Frontal cortex (tissue), 4 donors: ENCODE results near the gene HMGXB4. TPM values are rescaled to one million over a fixed set of nuclear protein-coding genes. Genes with fewer than 3 reads are reported as not detected.
A peak's percentile ranks its signal among the peaks of the same experiment; 100 is the strongest.
"Not testable (repeated sequence)": the region's sequence is repeated elsewhere in the genome, so short reads cannot be mapped to it uniquely, and the experiment has no call there.

Experiments used
- DNase-seq, 2 donors: peaks; one replicate each; pipeline ENCODE4 v3.0.0; 2012; ENCODE audit warnings: low spot score in 2 of 2
- FAIRE-seq: peaks from 2 replicates; lab custom pipeline; 2012; peaks lifted over from hg19 to GRCh38; lab: Jason Lieb, UNC
- total RNA-seq: library from RNA; depleted of rRNA; stranded (reverse); fragments of >200 nt; gene quantifications from one replicate; pipeline ENCODE4 v1.2.3, GENCODE V29; 2014
- donor health status: control.
- donor health status: control.
- donor health status: control.

The HMGXB4 gene
- 22.0 TPM for total RNA-seq

- peak; percentile 89 for DNase-seq
- no peak for FAIRE-seq
These were observed at the start of gene HMGXB4 for GRCh38 chr22:35257321-35258190. HMGXB4 (plus strand) TSS chr22:35257493; CDS start chr22:35262391, 4,898 bp downstream.

- FAIRE-seq, result no peak
These were observed 49.3 kb upstream of the HMGXB4 start for GRCh38 chr22:35208003-35208402.

DNA sequence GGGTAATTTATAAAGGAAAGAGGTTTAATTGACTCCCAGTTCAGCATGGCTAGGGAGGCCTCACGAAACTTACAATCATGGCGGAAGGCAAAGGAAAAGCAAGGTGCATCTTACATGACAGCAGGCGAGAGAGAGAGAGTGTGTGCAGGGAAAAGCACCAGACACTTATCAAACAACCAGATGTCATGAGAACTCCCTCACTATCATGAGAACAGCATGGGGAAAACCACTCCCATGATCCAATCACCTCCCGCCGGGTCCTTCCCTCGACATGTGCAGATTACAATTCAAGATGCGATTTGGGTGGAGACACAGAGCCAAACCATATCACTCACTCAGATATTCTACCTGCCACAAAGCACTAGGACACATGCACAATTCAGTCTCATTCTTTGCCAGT, 48.1 kb upstream of the HMGXB4 start:
- FAIRE-seq (no peak), DNase-seq (no peak)

More at GRCh38 chr22:35208003-35208402, 49.3 kb upstream of the HMGXB4 start:
- DNase-seq, result no peak

- DNase-seq (no peak), FAIRE-seq (no peak)
These were observed 45.3 kb upstream of the HMGXB4 start for GRCh38 chr22:35212009-35212408.

GRCh38 chr22:35212996-35213395, 44.3 kb upstream of the HMGXB4 start:
- DNase-seq (no peak), FAIRE-seq (no peak)

- FAIRE-seq (no peak), DNase-seq (no peak)
These were observed 42.3 kb upstream of the HMGXB4 start for GRCh38 chr22:35214968-35215367.

DNA sequence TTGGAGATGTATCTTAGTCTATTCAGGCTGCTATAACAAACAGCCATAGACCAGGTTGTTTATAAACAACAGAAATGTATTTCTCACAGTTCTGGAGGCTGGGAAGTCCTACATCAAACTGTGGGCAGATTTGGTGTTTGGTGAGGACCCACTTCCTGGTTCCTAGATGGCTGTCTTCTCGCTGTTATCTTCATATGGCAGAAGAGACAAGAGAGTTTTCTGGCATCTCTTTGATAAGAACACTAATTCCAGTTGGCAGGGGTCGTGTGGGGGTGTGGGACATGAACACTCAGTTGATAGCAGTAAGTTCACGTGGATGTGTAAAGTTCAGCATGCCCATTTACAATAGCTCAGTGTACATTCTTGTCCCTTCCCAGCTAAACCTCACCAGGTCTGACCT, 41.3 kb upstream of the HMGXB4 start:
- DNase-seq (no peak), FAIRE-seq (no peak)

DNA sequence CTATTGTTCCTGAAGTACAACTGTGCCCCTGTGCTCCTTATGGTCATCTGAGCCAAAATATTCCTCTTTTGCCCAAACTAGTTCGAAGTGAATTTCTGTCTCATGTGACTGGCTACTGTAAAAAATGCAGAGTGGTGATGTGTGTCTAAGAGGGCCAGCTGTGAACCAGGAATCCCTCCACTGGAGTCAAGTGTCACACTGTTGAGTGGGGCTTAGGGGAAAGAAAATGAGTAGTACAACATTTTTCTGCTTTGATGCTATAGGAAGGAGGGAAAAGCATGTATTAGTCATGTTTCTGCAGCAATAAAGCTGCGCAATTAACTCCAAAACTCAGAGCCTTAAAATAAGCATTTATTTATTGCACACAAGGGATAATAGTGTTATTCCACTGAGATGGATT, 39.8 kb upstream of the HMGXB4 start:
- DNase-seq (no peak), FAIRE-seq (no peak)

- DNase-seq (no peak), FAIRE-seq (no peak)
These were observed 39.2 kb upstream of the HMGXB4 start for GRCh38 chr22:35218079-35218478.

- peak in 1 of 2 donors; percentile 13 for DNase-seq
- FAIRE-seq, result no peak
These were observed 38.3 kb upstream of the HMGXB4 start for GRCh38 chr22:35219012-35219411.

- no peak for FAIRE-seq
These were observed 37.1 kb upstream of the HMGXB4 start for GRCh38 chr22:35220221-35220620.

DNA sequence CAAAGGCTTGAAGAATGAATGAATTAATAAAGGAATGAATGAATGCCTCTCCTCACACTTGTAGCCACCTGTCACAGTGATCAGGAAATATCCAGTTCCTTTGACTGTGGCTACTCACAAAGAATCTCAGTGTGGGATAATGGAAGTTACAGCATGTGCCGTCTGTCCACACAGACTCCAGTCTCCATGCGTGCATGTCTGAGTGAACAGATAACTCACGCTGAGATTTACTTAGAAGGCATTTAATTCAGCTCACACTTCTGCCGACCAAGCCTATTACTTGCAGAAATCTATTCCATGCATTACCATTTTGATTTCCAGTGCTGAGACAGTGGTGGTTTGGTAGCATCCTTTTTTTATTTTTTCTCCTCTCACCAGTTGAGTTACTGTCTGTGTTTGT, 32.3 kb upstream of the HMGXB4 start:
- FAIRE-seq, result no peak

More at GRCh38 chr22:35220221-35220620, 37.1 kb upstream of the HMGXB4 start:
- no peak for DNase-seq

DNA sequence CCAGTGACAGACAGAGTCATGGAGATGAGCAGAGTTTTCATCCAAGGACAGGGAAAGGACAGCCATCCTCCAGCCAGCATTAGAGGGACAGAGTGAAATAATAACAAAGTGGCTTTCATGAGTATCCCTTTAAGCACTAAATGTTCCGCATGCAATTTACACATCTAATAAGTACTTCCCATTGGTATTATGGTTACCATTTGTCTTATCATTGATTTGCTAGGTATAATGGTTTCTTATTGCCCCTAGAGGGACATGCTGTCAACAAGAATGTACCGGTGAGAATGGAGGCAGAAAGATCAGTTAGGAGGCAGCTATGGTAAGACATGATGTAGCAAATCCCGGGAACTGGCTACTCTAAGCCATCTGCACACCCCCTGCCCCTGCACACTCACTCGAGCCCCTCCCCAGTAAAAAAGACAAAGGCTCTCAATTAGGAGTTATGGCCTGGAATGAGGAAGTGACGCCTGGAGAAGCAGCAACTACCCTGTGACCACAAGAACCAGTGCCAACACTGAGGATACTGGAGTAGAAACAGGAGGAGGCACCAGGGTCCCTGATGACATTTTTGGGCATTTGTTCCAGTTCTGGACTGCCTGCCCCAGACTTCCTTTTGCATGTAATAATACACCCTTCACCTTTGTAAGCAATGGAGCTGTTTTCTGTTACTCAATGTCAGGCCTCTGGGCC, 30.2 kb upstream of the HMGXB4 start:
- FAIRE-seq, result no peak
- DNase-seq, result no peak

More for the DNA sequence above, 32.3 kb upstream of the HMGXB4 start:
- no peak for DNase-seq

- DNase-seq (no peak), FAIRE-seq (no peak)
These were observed 27.4 kb upstream of the HMGXB4 start for GRCh38 chr22:35229865-35230264.

DNA sequence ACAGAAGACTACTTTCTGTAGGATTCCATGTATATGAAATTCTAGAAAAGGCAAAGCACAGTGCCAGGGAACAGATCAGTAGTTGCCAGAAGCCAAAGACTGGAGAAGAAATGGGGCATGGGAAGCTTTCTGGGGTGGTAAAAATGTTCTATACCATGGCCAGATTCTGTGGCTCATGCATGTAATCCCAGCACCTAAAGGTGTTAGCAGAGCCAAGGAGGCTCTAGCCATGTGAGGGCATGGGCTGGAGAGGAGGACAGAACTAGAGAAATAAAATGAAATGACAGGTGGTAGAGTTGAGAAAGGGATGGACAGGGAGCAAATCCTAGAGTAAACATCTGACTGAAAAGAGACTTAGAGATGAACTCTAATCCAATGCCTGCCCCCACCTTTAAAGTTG, 26.9 kb upstream of the HMGXB4 start:
- DNase-seq (no peak), FAIRE-seq (no peak)

- DNase-seq, result no peak
- FAIRE-seq, result no peak
These were observed 26.3 kb upstream of the HMGXB4 start for GRCh38 chr22:35230839-35231584.

- FAIRE-seq, result no peak
- peak in 1 of 2 donors; percentile 35 for DNase-seq
These were observed 25.7 kb upstream of the HMGXB4 start for GRCh38 chr22:35231585-35232084.

DNA sequence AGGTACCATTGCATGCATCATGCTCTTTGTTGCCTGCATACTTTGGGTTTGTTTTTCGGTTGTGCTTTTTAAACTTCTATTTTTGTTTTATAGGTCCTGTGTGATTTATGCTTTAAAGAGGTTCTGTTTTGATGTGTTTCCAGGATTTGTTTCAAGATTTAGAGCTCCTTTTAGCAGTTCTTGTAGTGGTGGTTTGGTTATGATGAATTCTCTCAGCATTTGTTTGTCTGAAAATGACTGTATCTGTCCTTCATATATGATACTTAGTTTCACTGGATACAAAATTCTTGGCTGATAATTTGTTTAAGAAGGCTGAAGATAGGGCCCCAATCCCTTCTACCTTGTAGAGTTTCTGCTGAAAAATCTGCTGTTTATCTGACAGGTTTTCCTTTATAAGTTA, 18.5 kb upstream of the HMGXB4 start:
- DNase-seq, FAIRE-seq: not testable (repeated sequence)

GRCh38 chr22:35244507-35244906, 12.8 kb upstream of the HMGXB4 start:
- FAIRE-seq, DNase-seq: not testable (repeated sequence)

GRCh38 chr22:35250156-35250555, 7.1 kb upstream of the HMGXB4 start:
- no peak for FAIRE-seq
- DNase-seq, result no peak
